ENCODE data around the gene ADAMTS6.

ADAMTS6 gene

GRCh38 chr5:65100911-65101631, 380.6 kb downstream of the ADAMTS6 start:
- DNase-seq = peak; percentile 89
